Measurements from ENCODE around the gene SOS2. TPM values are rescaled to one million over a fixed set of nuclear protein-coding genes. Genes with fewer than 3 reads are reported as not detected.
A peak's percentile ranks its signal among the peaks of the same experiment; 100 is the strongest.

SOS2 gene
- total and polyA plus RNA-seq, 2 of the 4 experiments (the other 2 are of a cell fraction), result 6.3 to 10.9 TPM

- H2AK9ac ChIP-seq (replicated peaks; ENCODE audit: low read depth, low read length, poor library complexity), result no peak overlapping the region
- no peak for TF ChIP-seq MAFK (IDR thresholded peaks at IDR 0.05; ENCODE audit: low read depth, low read length)
- TF ChIP-seq RCOR1 (IDR thresholded peaks at IDR 0.05; ENCODE audit: insufficient replicate concordance, low read length), result no peak
- TF ChIP-seq USF2 (IDR thresholded peaks at IDR 0.05; ENCODE audit: low read depth, low read length), result no peak
- TF ChIP-seq ELK1 (IDR thresholded peaks at IDR 0.05; ENCODE audit: borderline replicate concordance, low read depth, low read length), result no peak
- TF ChIP-seq MXI1 (IDR thresholded peaks at IDR 0.05; ENCODE audit: borderline replicate concordance, low read depth, low read length), result no peak
- no peak for TF ChIP-seq MAZ (IDR thresholded peaks at IDR 0.05; ENCODE audit: borderline replicate concordance, low read depth, low read length)
- TF ChIP-seq BHLHE40 (IDR thresholded peaks at IDR 0.05; ENCODE audit: low read depth, low read length), result no peak
- BruUV-seq (replicated peaks), result no TSS peak
- H3K9me3 ChIP-seq (ENCODE audit: control insufficient read depth, insufficient read depth, low read length), result no peaks in the 10 kb centered on the region
- H3K27me3 ChIP-seq (ENCODE audit: control insufficient read depth, insufficient read depth, low read length), result no peaks in the 10 kb centered on the region
- H3K14ac ChIP-seq (replicated peaks; ENCODE audit: low read depth, low read length), result peak overlapping the region; percentile 28
- peak overlapping the region; percentile 44; the same call in 1 of the 2 replicates for H4K91ac ChIP-seq (ENCODE audit: insufficient read depth, low read depth, low read length)
- POLR2A ChIA-PET (ENCODE audit: unreplicated experiment), result interaction anchor here (0.9 kb wide), 1 partner anchor 248 kb away, joined by 3 read pairs; no protein-coding TSS in a partner anchor
- peaks cover 10 to 18% of the 10 kb centered on the region in 2 experiments; a peak in 3 of 4 replicates for H3K79me1 ChIP-seq (ENCODE audit: low read depth in 1 of 2, low read length in 2 of 2)
- no CpG with 5 or more reads among the region's 2 CpGs for WGBS, 2 experiments (ENCODE audit: extremely low coverage in 2 of 2, insufficient read length in 1 of 2)
- no peak overlapping the region for H2AFZ ChIP-seq (replicated peaks; ENCODE audit: low read length, poor library complexity)
- dilution Hi-C loops (cut with HindIII; ENCODE audit: low sequenced_read_pairs, unreplicated experiment) (no loop called here), intact Hi-C loops (cut with micrococcal nuclease) (loop anchor here (5.0 kb wide), 1 partner anchor 415 kb away; the partner anchor contains the start of gene MAP4K5), in situ Hi-C loops (cut with MboI; ENCODE audit: low sequenced_read_pairs) (no loop called here)
- H2BK20ac ChIP-seq (ENCODE audit: low read depth, low read length), result no peak overlapping the region
- H3K4me1 ChIP-seq (ENCODE audit: control insufficient read depth, insufficient read depth, low read length), result no peaks in the 10 kb centered on the region
- peak overlapping the region; percentile 68; the same call in 1 of the 2 replicates for H3K9ac ChIP-seq (ENCODE audit: low read depth, low read length)
- H3K4me2 ChIP-seq (ENCODE audit: low read depth, low read length), result peak overlapping the region; percentile 80; the same call in 1 of the 2 replicates
- peak overlapping the region; percentile 83; the same call in 1 of the 2 replicates for H4K5ac ChIP-seq (ENCODE audit: low read depth, low read length)
- H2BK15ac ChIP-seq (ENCODE audit: low read depth, low read length), result no peak overlapping the region
- CTCF ChIA-PET, result no interaction called here
- peaks cover 2% of the 10 kb centered on the region; the same call in 1 of the 2 replicates for H3K9me1 ChIP-seq (ENCODE audit: insufficient read depth, low read length)
- H2AK5ac ChIP-seq (ENCODE audit: low read depth, low read length), result no peak overlapping the region
- H3K4ac ChIP-seq (ENCODE audit: low read depth, low read length), result peak overlapping the region; percentile 55; the same call in 1 of the 2 replicates
- no peak for DNase-seq
- no peak for ATAC-seq (ENCODE audit: low read depth)
- H3K56ac ChIP-seq (ENCODE audit: extremely low read depth, insufficient read depth, low read length), result peak overlapping the region; percentile 59
- H3K23ac ChIP-seq (ENCODE audit: low read depth, low read length), result peak overlapping the region; percentile 35; the same call in 1 of the 2 replicates
- H3K36me3 ChIP-seq (ENCODE audit: control insufficient read depth, insufficient read depth, low read length), result peaks cover 14% of the 10 kb centered on the region
- H2BK5ac ChIP-seq (ENCODE audit: low read depth, low read length, poor library complexity, severe bottlenecking), result peak overlapping the region; percentile 90
- H3K4me3 ChIP-seq (ENCODE audit: insufficient read depth, low read depth, low read length), result peak overlapping the region; percentile 92; the same call in 1 of the 2 replicates
- peak overlapping the region; percentile 88 to 93 for H4K8ac ChIP-seq (ENCODE audit: low read depth in 2 of 2, low read length in 2 of 2)
- no peak overlapping the region for H2BK120ac ChIP-seq (ENCODE audit: low read depth, low read length)
- H4K20me1 ChIP-seq (ENCODE audit: insufficient read depth, low read length), result peaks cover 3% of the 10 kb centered on the region; the same call in 1 of the 2 replicates
- no peak overlapping the region; the same call in 1 of the 2 replicates for H3K27ac ChIP-seq (ENCODE audit: insufficient read depth, low read length)
- H3K18ac ChIP-seq (ENCODE audit: low read depth, low read length), result peak overlapping the region; percentile 63; the same call in 1 of the 2 replicates
Observed at GRCh38 chr14:50116966-50117365, 114.4 kb downstream of the SOS2 start.
